ENCODE measurements around the gene QSER1.

GRCh38 chr11:32991427-32991826 lies 98.8 kb downstream of the QSER1 start:
- TF ChIP-seq, protein P1, sequence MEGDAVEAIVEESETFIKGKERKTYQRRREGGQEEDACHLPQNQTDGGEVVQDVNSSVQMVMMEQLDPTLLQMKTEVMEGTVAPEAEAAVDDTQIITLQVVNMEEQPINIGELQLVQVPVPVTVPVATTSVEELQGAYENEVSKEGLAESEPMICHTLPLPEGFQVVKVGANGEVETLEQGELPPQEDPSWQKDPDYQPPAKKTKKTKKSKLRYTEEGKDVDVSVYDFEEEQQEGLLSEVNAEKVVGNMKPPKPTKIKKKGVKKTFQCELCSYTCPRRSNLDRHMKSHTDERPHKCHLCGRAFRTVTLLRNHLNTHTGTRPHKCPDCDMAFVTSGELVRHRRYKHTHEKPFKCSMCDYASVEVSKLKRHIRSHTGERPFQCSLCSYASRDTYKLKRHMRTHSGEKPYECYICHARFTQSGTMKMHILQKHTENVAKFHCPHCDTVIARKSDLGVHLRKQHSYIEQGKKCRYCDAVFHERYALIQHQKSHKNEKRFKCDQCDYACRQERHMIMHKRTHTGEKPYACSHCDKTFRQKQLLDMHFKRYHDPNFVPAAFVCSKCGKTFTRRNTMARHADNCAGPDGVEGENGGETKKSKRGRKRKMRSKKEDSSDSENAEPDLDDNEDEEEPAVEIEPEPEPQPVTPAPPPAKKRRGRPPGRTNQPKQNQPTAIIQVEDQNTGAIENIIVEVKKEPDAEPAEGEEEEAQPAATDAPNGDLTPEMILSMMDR (IDR thresholded peaks at IDR 0.05), result no peak
- TF ChIP-seq POLR2A (IDR thresholded peaks at IDR 0.05) (no peak), POLR2AphosphoS5 (IDR thresholded peaks at IDR 0.05) (no peak), EP300 (IDR thresholded peaks at IDR 0.05) (no peak)
